Left lung (tissue), 10 donors: ENCODE data around the gene PLEKHG4. TPM values are rescaled to one million over a fixed set of nuclear protein-coding genes. Genes with fewer than 3 reads are reported as not detected.
A peak's percentile ranks its signal among the peaks of the same experiment; 100 is the strongest.

Source experiments
- ATAC-seq: fragments of 200-7000 bp; cut with Tn5 transposase; one replicate; pipeline ENCODE4 v1.9.1; 2020; ENCODE audit warnings: moderate library complexity
- DNase-seq, 4 donors: peaks; one replicate each; pipeline ENCODE4 v3.0.0-alpha.2; 2013 to 2020
- H3K27ac ChIP-seq, 2 donors: fragments of 200-600 bp; sonication (generic) in 1 of 2; one replicate each; pipeline versions ENCODE4 v1.5.0 to v1.8.0; 2020 to 2021
- H3K27me3 ChIP-seq, 2 donors: fragments of 200-600 bp; sonication (generic) in 1 of 2; one replicate each; pipeline versions ENCODE4 v1.5.0 to v1.8.0; 2020 to 2021
- H3K36me3 ChIP-seq, 2 donors: fragments of 200-600 bp; sonication (generic) in 1 of 2; one replicate each; pipeline versions ENCODE4 v1.5.0 to v1.8.0; 2020 to 2021
- H3K4me1 ChIP-seq, 2 donors: fragments of 200-600 bp; one replicate each; pipeline ENCODE4 v1.8.0; 2021
- H3K4me3 ChIP-seq, 2 donors: fragments of 200-600 bp; sonication (generic) in 1 of 2; one replicate each; pipeline versions ENCODE4 v1.5.0 to v1.8.0; 2020 to 2021; ENCODE audit warnings: mild to moderate bottlenecking in 1 of 2
- H3K9me3 ChIP-seq, 2 donors: fragments of 200-600 bp; sonication (generic) in 1 of 2; one replicate each; pipeline versions ENCODE4 v1.5.0 to v1.8.0; 2020 to 2021
- CTCF ChIP-seq, 2 donors: fragments of 200-600 bp; sonication (generic) in 1 of 2; IDR thresholded peaks; one replicate each; pipeline versions ENCODE4 v1.5.0 to v1.8.0; 2021; ENCODE audit warnings: antibody characterized with exemption in 2 of 2
- intact Hi-C, 2 donors: fragments of 100-400 bp; cut with DNase I; formaldehyde crosslinking; loops; one replicate each; pipeline versions ENCODE4 v1.11.2 to v1.14.2; 2022
- polyA plus RNA-seq, 6 donors: library from polyadenylated mRNA; unstranded; fragments of 120-200 nt; gene quantifications; one replicate each; pipeline ENCODE4 v1.2.1, GENCODE V29; 2013; ENCODE audit not compliant: insufficient read length in 6 of 6
- total RNA-seq, 2 donors: library from RNA; stranded (reverse); fragmentation: NEBNext Ultra II Directional; extraction: Animal tissue kit (Norgen Biotek cat#: 25700); gene quantifications; one replicate each; pipeline ENCODE4 v1.2.1, GENCODE V29; 2021
- donor health status: DM: no; HTN: yes; CAD: no.
- donor health status: DM: no; HTN: no; CAD: no.

PLEKHG4 gene
- total and polyA plus RNA-seq, 8 donors, result 24.9 to 40.3 (median 33.7) TPM

- Histone ChIP-seq H3K4me1 (peaks cover 0 to 1% of the 10 kb centered on the region in 2 donors), H3K36me3 (no peaks in the 10 kb centered on the region), H3K4me3 (no peak overlapping the region), H3K27ac (no peak overlapping the region), H3K9me3 (no peaks in the 10 kb centered on the region), H3K27me3 (no peaks in the 10 kb centered on the region)
- peak in 2 of 4 donors; percentile 28 to 82 for DNase-seq
- TF ChIP-seq CTCF (IDR thresholded peaks at IDR 0.05), result no peak
- peak; percentile 77 for ATAC-seq
- intact Hi-C loops, result no loop called here
These were observed 5.6 kb downstream of the PLEKHG4 start for GRCh38 chr16:67284699-67285646.

GRCh38 chr16:67286441-67287235 lies 7.3 kb downstream of the PLEKHG4 start:
- intact Hi-C loops, result no loop called here
- ATAC-seq, result no peak
- Histone ChIP-seq H3K27me3 (no peaks in the 10 kb centered on the region), H3K9me3 (no peaks in the 10 kb centered on the region), H3K4me3 (no peak overlapping the region), H3K27ac (no peak overlapping the region), H3K36me3 (no peaks in the 10 kb centered on the region), H3K4me1 (no peaks in the 10 kb centered on the region)
- TF ChIP-seq CTCF (IDR thresholded peaks at IDR 0.05), result no peak
- no peak for DNase-seq

- intact Hi-C loops, result no loop called here
- Histone ChIP-seq H3K36me3 (no peaks in the 10 kb centered on the region), H3K27me3 (no peaks in the 10 kb centered on the region), H3K27ac (no peak overlapping the region), H3K4me3 (no peak overlapping the region), H3K9me3 (no peaks in the 10 kb centered on the region), H3K4me1 (no peaks in the 10 kb centered on the region)
- ATAC-seq (no peak), DNase-seq (no peak)
- TF ChIP-seq CTCF (IDR thresholded peaks at IDR 0.05), result no peak
These were observed 8.6 kb downstream of the PLEKHG4 start for GRCh38 chr16:67287960-67288359.

GRCh38 chr16:67291461-67291860 lies 12.1 kb downstream of the PLEKHG4 start:
- Histone ChIP-seq H3K27me3 (no peaks in the 10 kb centered on the region), H3K36me3 (no peaks in the 10 kb centered on the region), H3K4me1 (no peaks in the 10 kb centered on the region), H3K9me3 (no peaks in the 10 kb centered on the region), H3K27ac (no peak overlapping the region), H3K4me3 (no peak overlapping the region)
- no peak for TF ChIP-seq CTCF (IDR thresholded peaks at IDR 0.05)
- no peak for DNase-seq
- intact Hi-C loops, result no loop called here
- no peak for ATAC-seq
